Lower leg skin (tissue), 3 donors: ENCODE results near the gene ACTL8.

Experiments
- POLR2A ChIP-seq, 2 donors: fragments of 450-650 bp; IDR thresholded peaks; one replicate each; pipeline ENCODE4 v1.6.1; 2016 to 2017; ENCODE audit warnings: antibody characterized with exemption in 2 of 2, mild to moderate bottlenecking in 1 of 2, moderate library complexity in 1 of 2
- TF ChIP-seq, protein P1 (sequence below), 3 donors: fragments of 450-650 bp; IDR thresholded peaks; one replicate each; pipeline ENCODE4 v1.5.1; 2016; ENCODE audit warnings: antibody characterized with exemption in 3 of 3, mild to moderate bottlenecking in 3 of 3, moderate library complexity in 2 of 3

GRCh38 chr1:17750333-17750732 is 4.8 kb upstream of the ACTL8 start:
- TF ChIP-seq, protein P1, sequence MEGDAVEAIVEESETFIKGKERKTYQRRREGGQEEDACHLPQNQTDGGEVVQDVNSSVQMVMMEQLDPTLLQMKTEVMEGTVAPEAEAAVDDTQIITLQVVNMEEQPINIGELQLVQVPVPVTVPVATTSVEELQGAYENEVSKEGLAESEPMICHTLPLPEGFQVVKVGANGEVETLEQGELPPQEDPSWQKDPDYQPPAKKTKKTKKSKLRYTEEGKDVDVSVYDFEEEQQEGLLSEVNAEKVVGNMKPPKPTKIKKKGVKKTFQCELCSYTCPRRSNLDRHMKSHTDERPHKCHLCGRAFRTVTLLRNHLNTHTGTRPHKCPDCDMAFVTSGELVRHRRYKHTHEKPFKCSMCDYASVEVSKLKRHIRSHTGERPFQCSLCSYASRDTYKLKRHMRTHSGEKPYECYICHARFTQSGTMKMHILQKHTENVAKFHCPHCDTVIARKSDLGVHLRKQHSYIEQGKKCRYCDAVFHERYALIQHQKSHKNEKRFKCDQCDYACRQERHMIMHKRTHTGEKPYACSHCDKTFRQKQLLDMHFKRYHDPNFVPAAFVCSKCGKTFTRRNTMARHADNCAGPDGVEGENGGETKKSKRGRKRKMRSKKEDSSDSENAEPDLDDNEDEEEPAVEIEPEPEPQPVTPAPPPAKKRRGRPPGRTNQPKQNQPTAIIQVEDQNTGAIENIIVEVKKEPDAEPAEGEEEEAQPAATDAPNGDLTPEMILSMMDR (IDR thresholded peaks at IDR 0.05), result no peak
- no peak for TF ChIP-seq POLR2A (IDR thresholded peaks at IDR 0.05)
